Mesendoderm (in vitro differentiated cells): ENCODE data around the gene MRAS.

Experiments used
- DNase-seq: peaks from one replicate; pipeline ENCODE4 v3.0.0; 2013
- H2AK5ac ChIP-seq: 2 replicates; pipeline ENCODE4 v1.6.1; 2013; ENCODE audit warnings: low read length, inconsistent platforms
- H2BK120ac ChIP-seq: 2 replicates; pipeline ENCODE4 v1.6.1; 2013; ENCODE audit warnings: low read depth, mild to moderate bottlenecking, low read length, moderate library complexity, mixed read lengths
- H2BK15ac ChIP-seq: replicated peaks from 2 replicates; pipeline ENCODE4 v1.6.1; 2013; ENCODE audit warnings: low read depth, mild to moderate bottlenecking, moderate library complexity
- H2BK5ac ChIP-seq: 2 replicates; pipeline ENCODE4 v1.6.1; 2013; ENCODE audit warnings: low read length, inconsistent platforms
- H3K18ac ChIP-seq: 2 replicates; pipeline ENCODE4 v1.6.1; 2013; ENCODE audit warnings: mild to moderate bottlenecking, low read length, mixed read lengths
- H3K23ac ChIP-seq: one replicate; pipeline ENCODE4 v1.6.1; 2013; ENCODE audit warnings: low read length
- H3K27ac ChIP-seq: 2 replicates; pipeline ENCODE4 v1.5.1; 2013; ENCODE audit warnings: low read depth, mild to moderate bottlenecking, inconsistent platforms, low read length, moderate library complexity
- H3K27me3 ChIP-seq: 2 replicates; pipeline ENCODE4 v1.6.1; 2013; ENCODE audit warnings: low read length, control low read depth, mild to moderate bottlenecking, inconsistent platforms; ENCODE audit not compliant: insufficient read depth, poor library complexity
- H3K36me3 ChIP-seq: 2 replicates; pipeline ENCODE4 v1.6.1; 2013; ENCODE audit warnings: low read length, inconsistent platforms; ENCODE audit not compliant: control insufficient read depth, insufficient read depth
- H3K4ac ChIP-seq: one replicate; pipeline ENCODE4 v1.6.1; 2013; ENCODE audit warnings: low read depth, mild to moderate bottlenecking, low read length, moderate library complexity
- H3K4me1 ChIP-seq: 2 replicates; pipeline ENCODE4 v1.6.1; 2013; ENCODE audit warnings: low read depth, low read length, inconsistent platforms; ENCODE audit not compliant: control insufficient read depth
- H3K4me2 ChIP-seq: 2 replicates; pipeline ENCODE4 v1.6.1; 2013; ENCODE audit warnings: low read length
- H3K4me3 ChIP-seq: 2 replicates; pipeline ENCODE4 v1.5.1; 2013; ENCODE audit warnings: mild to moderate bottlenecking, low read length
- H3K56ac ChIP-seq: one replicate; pipeline ENCODE4 v1.6.1; 2013; ENCODE audit warnings: low read length
- H3K79me1 ChIP-seq: 2 replicates; pipeline ENCODE4 v1.6.1; 2013; ENCODE audit warnings: low read length, inconsistent platforms
- H3K79me2 ChIP-seq: 2 replicates; pipeline ENCODE4 v1.6.1; 2013; ENCODE audit warnings: mild to moderate bottlenecking, low read length; ENCODE audit not compliant: control insufficient read depth, insufficient read depth
- H3K9ac ChIP-seq: 2 replicates; pipeline ENCODE4 v1.6.1; 2013; ENCODE audit warnings: low read length, inconsistent platforms
- H4K5ac ChIP-seq: one replicate; pipeline ENCODE4 v1.6.1; 2013; ENCODE audit warnings: low read length
- H4K8ac ChIP-seq: one replicate; pipeline ENCODE4 v1.6.1; 2013; ENCODE audit warnings: low read depth, mild to moderate bottlenecking, control low read depth, low read length, moderate library complexity
- WGBS: extraction: QIAGEN DNeasy Blood & Tissue Kit; methylation state at CpG from one replicate; pipeline ENCODE4 v1.1.7; 2013; ENCODE audit warnings: low lambda C conversion rate, missing lambda C conversion rate; ENCODE audit not compliant: insufficient coverage; ENCODE audit errors: extremely low coverage; 5-methylcytosine and 5-hydroxymethylcytosine counted together

MRAS gene

DNA sequence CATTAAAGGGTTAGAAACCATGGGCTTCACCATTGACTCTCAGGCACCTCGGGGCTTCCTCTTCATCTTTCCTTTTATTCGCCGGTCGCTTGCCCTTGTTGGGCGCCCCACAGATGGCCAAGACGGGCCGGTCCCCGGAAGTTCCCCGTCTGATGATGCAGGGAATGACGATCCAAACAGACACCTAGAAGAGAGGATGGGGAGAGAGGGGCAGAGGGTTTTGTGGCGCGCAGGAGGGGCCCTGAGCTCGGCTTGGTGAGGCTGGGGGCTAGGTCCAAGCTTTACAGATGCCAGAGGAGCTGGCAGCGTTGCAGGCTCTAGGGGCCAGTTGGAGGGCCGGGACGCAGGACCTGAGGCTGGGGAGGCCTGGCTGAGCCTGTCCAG lies 85.5 kb downstream of the MRAS start:
- Histone ChIP-seq H4K5ac (no peak overlapping the region), H3K18ac (no peak overlapping the region), H3K79me2 (no peaks in the 10 kb centered on the region), H3K36me3 (no peaks in the 10 kb centered on the region), H2AK5ac (no peak overlapping the region), H3K27me3 (peaks cover 4% of the 10 kb centered on the region), H2BK15ac (no peak overlapping the region), H3K4me2 (no peak overlapping the region), H3K23ac (no peak overlapping the region), H3K9ac (no peak overlapping the region), H3K56ac (peak overlapping the region; percentile 31), H3K4ac (no peak overlapping the region), H2BK120ac (no peak overlapping the region), H2BK5ac (no peak overlapping the region), H3K4me3 (no peak overlapping the region), H3K4me1 (no peaks in the 10 kb centered on the region), H4K8ac (no peak overlapping the region), H3K79me1 (no peaks in the 10 kb centered on the region), H3K27ac (no peak overlapping the region)
- no CpG with 5 or more reads among the region's 16 CpGs for WGBS
- DNase-seq: no peak

DNA sequence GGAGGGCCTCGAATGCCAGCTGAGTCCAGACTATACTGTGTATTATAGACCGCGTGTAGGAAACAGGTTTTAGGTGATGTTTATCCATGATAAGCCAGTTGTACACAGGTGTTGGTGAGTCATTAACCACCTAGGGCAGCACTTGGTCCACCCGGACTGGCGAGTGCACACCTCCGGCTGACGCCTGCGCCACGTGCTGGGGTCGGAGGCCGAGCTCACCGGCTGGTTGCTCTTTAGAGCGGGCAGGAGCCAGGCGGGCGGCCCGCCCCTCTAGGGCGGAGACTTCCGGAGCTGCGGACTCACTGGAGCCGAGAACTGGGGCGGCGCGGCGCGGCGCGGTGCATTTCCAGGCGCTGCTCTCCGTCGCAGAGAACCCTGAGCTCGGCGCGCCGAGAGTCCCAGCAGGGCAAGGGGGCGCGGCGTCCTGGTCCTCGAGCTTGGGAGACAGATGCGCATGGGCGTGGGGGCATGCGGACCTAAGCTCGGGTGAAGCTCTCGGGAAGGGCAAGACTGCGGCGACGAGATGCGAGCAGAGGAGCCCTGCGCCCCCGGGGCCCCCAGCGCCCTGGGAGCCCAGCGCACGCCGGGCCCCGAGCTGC lies 86.0 kb downstream of the MRAS start, which contains the start of gene ESYT3:
ESYT3 (plus strand) TSS at position 341 of the 599 bp plus-strand sequence; CDS start at position 524, 183 bp downstream.
- Histone ChIP-seq H3K36me3 (no peaks in the 10 kb centered on the region), H2BK120ac (no peak within 1 kb of the TSS), H3K79me1 (no peaks in the 10 kb centered on the region), H3K9ac (peak within 1 kb of the TSS; percentile 45), H3K79me2 (no peaks in the 10 kb centered on the region), H4K5ac (no peak within 1 kb of the TSS), H2AK5ac (no peak within 1 kb of the TSS), H3K23ac (no peak within 1 kb of the TSS), H3K27me3 (peaks cover 4% of the 10 kb centered on the region), H3K4me2 (peak within 1 kb of the TSS; percentile 30), H3K18ac (no peak within 1 kb of the TSS), H3K4me3 (peak within 1 kb of the TSS; percentile 27), H2BK5ac (no peak within 1 kb of the TSS), H3K27ac (no peak within 1 kb of the TSS), H4K8ac (no peak within 1 kb of the TSS), H3K4ac (no peak within 1 kb of the TSS), H2BK15ac (no peak within 1 kb of the TSS), H3K56ac (peak within 1 kb of the TSS; percentile 89), H3K4me1 (no peaks in the 10 kb centered on the region)
- WGBS: no CpG with 5 or more reads among the region's 54 CpGs
- peak; percentile 84 for DNase-seq

DNA sequence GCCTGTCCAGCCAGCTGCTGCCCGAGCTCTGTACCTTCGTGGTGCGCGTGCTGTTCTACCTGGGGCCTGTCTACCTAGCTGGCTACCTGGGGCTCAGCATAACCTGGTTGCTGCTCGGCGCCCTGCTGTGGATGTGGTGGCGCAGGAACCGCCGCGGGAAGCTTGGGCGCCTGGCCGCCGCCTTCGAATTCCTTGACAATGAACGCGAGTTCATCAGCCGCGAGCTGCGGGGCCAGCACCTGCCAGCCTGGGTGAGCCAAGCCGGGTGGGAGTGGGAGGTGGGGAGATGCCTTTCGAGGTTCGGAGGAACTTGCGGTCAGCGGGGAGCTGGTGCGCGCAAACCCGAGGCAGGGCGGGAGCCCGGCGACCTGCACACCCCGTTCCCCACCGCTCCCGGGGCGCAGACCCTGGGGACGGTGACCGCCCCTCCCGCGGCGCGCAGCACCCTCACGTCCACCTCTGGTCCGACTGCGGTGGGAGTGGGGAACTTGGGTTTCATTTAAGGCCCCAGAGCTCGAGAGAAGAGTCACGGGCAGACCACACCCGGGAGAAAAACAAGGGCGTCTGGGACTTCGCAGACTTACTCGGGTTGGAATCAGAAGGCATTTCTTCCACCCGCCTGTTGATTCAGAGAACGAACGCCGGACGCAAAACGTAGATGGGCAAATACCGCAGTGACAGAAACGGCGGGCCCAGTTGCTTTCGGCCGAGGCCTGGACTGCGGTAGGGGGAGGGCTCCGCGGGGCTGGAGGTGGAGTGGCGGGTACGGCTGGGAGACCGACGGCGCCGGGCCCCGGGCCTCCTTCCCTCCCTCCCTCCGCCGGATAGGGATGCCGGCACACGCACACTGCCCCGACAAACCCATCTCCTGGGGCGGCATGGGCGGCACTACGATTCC lies 86.7 kb downstream of the MRAS start:
- Histone ChIP-seq H4K8ac (no peak overlapping the region), H3K27ac (no peak overlapping the region), H3K23ac (no peak overlapping the region), H3K27me3 (peaks cover 4% of the 10 kb centered on the region), H3K79me2 (no peaks in the 10 kb centered on the region), H3K4me2 (peak overlapping the region; percentile 30), H3K4me3 (peak overlapping the region; percentile 27), H2BK120ac (no peak overlapping the region), H2BK15ac (no peak overlapping the region), H2AK5ac (no peak overlapping the region), H3K4ac (no peak overlapping the region), H2BK5ac (no peak overlapping the region), H3K9ac (peak overlapping the region; percentile 45), H3K79me1 (no peaks in the 10 kb centered on the region), H3K36me3 (no peaks in the 10 kb centered on the region), H3K4me1 (no peaks in the 10 kb centered on the region), H3K18ac (no peak overlapping the region), H3K56ac (peak overlapping the region; percentile 89), H4K5ac (no peak overlapping the region)
- DNase-seq: peak; percentile 45
- no CpG with 5 or more reads among the region's 78 CpGs for WGBS

DNA sequence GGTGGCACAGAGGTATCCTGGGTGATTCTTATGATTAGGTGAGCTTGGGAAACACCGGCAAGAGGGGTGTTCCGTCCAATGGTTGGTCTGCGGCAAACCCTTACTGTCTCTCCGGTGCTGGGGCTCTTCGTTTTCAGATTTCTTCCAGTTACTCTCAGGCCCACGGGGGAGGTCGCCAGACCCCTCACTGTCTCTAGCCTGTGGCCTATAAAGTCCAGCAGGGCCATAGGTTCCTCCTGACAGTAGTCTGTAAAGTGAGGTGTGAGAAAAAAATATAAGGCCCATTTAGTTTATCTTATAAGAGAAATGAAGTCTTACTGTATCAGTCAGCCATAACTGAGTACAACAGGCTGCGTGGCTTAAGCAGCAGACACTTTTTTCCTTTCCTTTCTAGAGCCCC lies 87.5 kb downstream of the MRAS start:
- H3K4me1 ChIP-seq: no peaks in the 10 kb centered on the region
- no peak overlapping the region for H3K18ac ChIP-seq
- H4K5ac ChIP-seq: no peak overlapping the region
- H3K27me3 ChIP-seq: peaks cover 4% of the 10 kb centered on the region
- peak overlapping the region; percentile 30 for H3K4me2 ChIP-seq
- H2BK5ac ChIP-seq: no peak overlapping the region
- peak overlapping the region; percentile 45 for H3K9ac ChIP-seq
- H4K8ac ChIP-seq: no peak overlapping the region
- no peak overlapping the region for H3K4ac ChIP-seq
- H3K36me3 ChIP-seq: no peaks in the 10 kb centered on the region
- no peaks in the 10 kb centered on the region for H3K79me1 ChIP-seq
- DNase-seq: no peak
- H3K27ac ChIP-seq: no peak overlapping the region
- H3K79me2 ChIP-seq: no peaks in the 10 kb centered on the region
- no peak overlapping the region for H2AK5ac ChIP-seq
- no peak overlapping the region for H2BK15ac ChIP-seq
- WGBS: no CpG with 5 or more reads among the region's 8 CpGs
- no peak overlapping the region for H2BK120ac ChIP-seq
- no peak overlapping the region for H3K56ac ChIP-seq
- no peak overlapping the region for H3K4me3 ChIP-seq
- no peak overlapping the region for H3K23ac ChIP-seq

DNA sequence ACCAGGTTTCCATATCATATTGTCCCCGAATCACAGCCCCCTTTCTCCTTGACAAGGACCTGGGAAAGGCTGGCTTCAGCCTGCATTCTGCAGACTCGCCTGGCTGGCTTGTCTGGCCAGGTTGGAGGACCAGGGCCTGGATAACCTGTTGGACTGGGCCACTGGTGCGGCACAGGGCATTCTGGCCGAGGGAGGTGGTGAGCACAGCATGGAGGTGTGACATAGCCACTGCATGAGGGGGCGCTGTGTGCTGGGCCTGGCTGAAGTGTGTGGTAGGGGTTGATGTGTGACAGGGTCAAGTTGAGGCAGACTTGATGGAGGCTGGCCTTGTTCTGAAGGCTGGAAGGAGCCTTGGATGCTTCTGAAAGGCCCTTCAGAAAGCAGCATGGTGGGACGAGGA lies 88.9 kb downstream of the MRAS start:
- Histone ChIP-seq H3K18ac (no peak overlapping the region), H2BK15ac (no peak overlapping the region), H4K5ac (no peak overlapping the region), H3K27ac (no peak overlapping the region), H3K4me3 (no peak overlapping the region), H2AK5ac (no peak overlapping the region), H3K79me1 (no peaks in the 10 kb centered on the region), H3K9ac (no peak overlapping the region), H3K23ac (no peak overlapping the region), H3K79me2 (no peaks in the 10 kb centered on the region), H2BK5ac (no peak overlapping the region), H3K4me2 (no peak overlapping the region), H3K36me3 (no peaks in the 10 kb centered on the region), H3K27me3 (peaks cover 4% of the 10 kb centered on the region), H3K56ac (no peak overlapping the region), H3K4me1 (no peaks in the 10 kb centered on the region), H3K4ac (no peak overlapping the region), H2BK120ac (no peak overlapping the region), H4K8ac (no peak overlapping the region)
- no peak for DNase-seq
- WGBS: no CpG with 5 or more reads among the region's 6 CpGs
